HG03025 (cell line): ENCODE results near the gene SH3BP2.

Source experiments
- ATAC-seq: cut with Tn5 transposase; IDR thresholded peaks from one replicate; pipeline ENCODE4 v1.9.1; 2021; ENCODE audit warnings: mild to moderate bottlenecking, moderate library complexity; ENCODE audit not compliant: unreplicated experiment, low FRiP score

Gene SH3BP2

GRCh38 chr4:2792711-2793585, at the start of gene SH3BP2:
Gene SH3BP2, plus strand, starts transcription at chr4:2793085. Its CDS starts 27,533 bp downstream, at chr4:2820618.
- ATAC-seq, result no peak

- no peak for ATAC-seq
Measured at GRCh38 chr4:2743518-2744445, 49.1 kb upstream of the SH3BP2 start.

DNA sequence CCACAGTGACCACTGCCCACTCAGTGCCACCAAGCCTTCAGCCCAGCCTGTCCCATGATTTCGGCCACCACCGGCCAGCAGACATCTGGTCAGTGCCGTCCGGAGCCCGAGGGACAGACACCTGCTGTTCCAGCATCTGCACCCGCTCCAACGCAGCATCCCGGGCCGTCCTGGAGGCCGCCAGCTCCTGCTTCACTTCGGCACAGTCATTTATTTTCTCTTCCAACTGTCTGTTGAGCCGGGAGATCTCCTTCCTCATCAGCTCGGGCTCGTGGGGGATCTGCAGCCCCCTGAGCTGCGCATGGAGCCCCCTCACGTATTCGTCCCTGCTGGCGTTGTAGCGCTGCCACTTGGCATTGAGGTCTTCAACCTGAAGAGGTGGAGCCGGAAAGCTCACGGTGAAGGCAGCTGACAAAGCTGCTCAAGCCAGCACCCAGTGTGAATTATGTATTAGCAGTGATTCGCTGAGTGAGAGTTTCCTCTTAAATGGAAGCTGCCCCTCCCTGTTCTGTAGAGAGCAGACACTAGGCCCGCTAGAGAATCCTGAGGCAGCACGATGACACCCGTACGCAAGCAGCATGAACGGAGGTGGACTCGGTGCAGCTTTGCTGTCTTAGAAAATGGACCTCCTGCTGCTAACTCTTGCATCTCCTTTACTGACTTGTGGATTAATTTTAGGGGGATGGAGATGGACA, 48.2 kb upstream of the SH3BP2 start:
- ATAC-seq, result no peak

- ATAC-seq, result no peak
Measured at GRCh38 chr4:2745516-2745915, 47.4 kb upstream of the SH3BP2 start.

DNA sequence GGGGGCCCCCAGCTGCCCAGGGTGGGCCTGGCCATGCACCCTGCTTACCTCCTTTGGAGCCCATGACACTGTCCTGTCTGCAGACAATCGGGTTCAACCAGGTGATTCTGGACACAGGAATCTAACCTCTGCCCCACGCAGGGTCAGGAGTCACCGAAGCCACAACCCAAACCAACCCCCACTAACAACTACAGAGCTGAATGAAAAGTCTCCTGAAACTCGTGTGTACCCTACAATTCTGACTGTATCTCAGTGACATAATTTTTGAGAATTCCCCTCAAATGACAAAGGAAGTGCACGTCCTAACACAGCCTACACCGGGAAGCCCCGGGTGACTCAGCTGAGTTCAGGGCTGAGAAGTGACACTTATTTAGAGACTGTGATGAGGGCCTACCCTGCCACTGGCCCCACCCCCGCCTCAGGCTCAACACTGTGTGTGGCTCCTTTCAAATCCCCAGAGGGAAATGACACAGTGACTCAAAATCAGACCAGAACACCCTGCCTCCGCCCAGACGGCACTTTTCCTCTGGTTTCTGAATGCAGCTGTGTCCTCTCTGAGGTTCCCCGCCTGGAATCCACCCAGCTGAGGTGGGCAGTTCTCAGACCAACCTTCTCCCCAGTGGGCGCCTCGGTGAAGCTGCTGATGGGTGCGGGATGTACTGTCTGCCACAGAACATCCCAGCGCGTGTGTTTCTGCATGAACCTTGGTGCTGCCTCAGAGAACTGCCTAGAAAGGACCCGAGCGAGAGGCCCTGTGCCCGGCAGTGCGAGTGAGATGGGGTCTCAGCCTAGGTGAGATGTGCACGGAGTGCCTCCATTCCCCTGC, 46.7 kb upstream of the SH3BP2 start:
- peak; percentile 78 for ATAC-seq

- no peak for ATAC-seq
Measured at GRCh38 chr4:2746891-2747695, 45.8 kb upstream of the SH3BP2 start.

GRCh38 chr4:2750719-2751605, 41.9 kb upstream of the SH3BP2 start:
- no peak for ATAC-seq

DNA sequence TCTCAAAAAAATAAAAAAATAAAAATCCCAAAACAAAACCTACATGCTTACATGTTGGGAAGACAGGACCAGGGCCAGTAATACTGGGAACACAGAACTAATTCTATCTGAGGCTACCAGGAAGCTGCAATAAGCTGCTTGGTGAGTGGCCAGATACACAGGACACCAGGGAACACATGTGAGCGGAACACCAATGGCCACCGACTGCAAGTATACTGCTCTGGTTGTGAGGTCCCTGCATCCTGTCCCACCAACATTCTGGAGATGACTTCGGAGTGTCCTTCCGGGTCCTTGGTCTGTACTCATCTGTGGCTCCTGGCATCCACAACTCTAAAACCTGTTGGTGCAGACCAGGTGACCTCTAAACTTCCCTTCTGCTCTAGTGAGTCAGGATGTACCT, 39.4 kb upstream of the SH3BP2 start:
- no peak for ATAC-seq

DNA sequence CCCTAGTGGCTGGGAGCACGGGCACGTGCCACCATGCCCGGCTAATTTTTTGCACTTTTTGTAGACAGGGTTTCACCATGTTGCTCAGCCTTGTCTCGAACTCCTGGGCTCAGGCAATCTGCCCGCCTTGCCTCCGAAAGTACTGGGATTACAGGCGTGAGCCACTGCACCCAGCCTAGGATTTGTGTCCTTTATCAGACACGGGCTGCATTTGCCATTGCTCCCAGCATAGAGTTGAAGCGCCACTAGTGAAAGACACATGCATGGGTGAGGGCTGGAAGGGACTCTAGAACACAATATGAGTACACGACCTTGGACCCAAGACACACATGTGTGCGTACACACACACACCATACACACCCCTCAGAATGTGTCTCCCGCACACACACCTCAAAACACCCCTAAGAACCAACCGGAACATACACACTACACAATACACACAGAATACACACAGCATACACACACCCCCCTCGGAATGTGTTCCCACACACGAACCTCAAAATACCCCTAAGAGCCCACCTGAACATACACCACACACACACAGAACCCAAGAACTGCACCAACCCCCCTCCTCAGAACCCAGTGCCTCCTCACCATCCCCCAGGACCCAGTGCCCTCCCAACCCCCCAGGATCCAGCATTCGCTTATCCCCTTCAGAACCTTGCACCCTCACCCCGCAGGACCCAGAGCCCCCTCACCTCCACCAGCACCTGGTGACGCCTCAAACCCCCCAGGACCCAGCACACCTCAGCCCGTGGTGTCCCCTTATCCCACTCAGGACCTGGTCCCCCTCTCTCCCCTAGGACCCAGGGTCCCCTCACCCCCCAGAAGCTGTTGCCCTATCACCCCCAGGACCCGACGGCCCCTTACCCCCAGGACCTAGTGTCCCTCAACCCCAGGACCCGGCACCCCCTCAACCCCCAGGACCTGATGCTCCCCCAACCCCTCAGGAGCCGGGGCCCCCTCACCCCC, 37.8 kb upstream of the SH3BP2 start:
- no peak for ATAC-seq

DNA sequence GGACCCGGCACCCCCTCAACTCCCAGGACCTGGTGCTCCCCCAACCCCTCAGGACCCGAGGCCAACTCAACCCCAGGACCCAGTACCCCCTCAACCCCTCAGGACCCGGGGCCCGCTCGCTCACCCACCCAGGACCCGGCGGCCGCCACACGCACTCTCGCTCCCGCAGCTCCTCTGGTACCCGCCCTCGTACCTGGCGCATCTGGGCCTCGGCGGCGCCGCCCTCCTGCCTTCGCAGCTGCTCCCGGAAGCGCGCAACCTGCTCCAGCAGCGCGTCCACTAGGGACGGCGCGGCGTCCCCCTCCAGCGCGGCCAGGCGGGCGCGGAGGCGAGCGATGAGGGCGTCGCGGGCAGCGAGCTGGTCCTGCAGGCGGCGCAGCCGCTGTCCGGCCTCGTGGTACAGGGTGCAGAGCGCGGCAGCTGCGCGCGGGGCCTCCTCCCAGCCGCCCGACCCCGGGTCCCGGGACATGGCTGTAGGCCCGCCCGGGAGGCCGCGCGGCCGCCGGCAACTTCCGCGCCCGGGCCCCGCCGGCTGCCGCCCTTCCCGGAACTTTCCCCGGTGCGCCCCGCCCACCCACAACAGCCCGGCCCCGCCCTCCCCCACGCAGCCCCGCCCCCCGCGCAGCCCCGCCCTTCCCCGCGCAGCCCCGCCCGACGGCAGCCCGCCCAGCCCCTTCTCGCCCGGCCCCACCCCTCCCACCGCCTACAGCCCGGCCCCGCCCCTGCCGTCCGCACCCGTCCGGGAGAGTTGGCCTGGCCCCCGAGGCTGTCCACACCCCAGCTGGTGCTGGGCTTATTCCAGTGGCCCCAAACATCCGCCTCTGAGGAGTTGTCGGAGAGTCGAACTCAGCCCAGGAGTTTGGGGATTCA, 36.8 kb upstream of the SH3BP2 start, which contains the start of gene TNIP2:
TSS of gene TNIP2 (minus strand) at position 516 of the 870 bp plus-strand sequence. CDS start at position 469, 47 bp downstream.
- peak; percentile 49 for ATAC-seq

DNA sequence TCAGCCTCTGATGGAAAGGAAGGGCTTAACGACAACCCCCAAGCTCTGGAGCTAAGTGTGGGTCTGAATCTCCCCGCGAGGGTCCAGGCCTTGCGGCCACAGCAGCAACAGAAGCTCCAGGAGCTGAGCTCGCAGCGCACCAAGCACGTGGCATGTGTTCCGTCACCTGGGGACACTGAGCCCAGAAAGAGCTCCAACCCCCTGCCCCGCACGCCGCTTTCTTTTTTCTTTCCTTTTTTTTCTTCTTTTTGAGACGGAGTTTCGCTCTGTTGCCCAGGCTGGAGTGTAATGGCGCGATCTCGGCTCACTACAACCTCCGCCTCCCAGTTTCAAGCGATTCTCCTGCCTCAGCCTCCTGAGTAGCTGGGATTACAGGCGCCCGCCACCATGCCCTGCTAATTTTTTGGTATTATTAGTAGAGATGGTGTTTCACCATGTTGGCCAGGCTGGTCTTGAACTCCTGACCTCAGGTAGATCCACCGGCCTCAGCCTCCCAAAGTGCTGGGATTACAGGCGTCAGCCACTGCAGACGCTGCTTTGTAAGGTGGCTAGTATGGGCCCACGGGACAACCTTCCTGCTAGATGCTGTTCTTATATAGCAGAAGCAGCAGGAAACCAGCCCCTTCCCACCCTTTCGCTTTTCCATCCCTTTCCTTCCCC, 36.1 kb upstream of the SH3BP2 start:
- no peak for ATAC-seq

DNA sequence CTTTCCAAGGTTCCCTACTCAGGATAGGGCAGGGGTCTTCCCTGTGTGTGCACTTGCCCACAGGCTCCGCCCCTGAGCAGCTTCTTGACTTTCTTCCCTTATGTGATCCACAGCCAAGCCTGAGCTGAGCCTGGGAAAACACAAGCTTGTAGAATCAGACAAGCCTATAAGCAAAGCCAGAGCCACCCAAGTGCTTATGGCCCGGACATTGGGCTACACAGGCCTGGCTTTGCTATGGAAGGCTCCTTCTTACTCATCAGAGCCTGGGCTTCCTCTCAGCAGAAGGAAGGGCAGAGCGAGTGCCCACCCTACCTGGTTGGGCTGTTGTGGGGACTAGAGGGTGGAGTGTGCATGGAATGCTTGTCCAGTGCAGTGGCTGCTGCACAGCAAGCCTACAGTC, 35.5 kb upstream of the SH3BP2 start:
- ATAC-seq, result no peak

- no peak for ATAC-seq
Measured at GRCh38 chr4:2761035-2761923, 31.6 kb upstream of the SH3BP2 start.

DNA sequence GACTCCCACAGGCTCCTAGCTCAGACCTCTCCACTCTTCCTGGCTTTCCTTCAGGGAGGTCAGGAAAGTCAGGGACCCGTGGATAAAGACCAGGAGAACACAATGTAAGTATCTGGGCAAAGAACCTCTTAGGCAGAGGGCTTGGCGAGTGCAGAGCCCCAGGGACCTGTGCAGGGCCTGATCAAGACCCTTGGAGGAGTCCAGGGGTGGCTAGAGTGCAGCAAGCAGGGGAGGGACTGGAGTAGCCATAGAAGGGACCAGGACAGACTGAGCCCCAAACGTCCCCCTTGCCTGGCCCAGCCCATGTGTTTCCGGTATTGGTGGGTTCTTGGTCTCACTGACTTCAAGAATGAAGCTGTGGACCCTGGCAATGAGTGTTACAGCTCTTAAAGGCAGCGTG, 30.8 kb upstream of the SH3BP2 start:
- ATAC-seq, result no peak
